GM12878 (cell line): ENCODE results near the gene COX10. TPM values are rescaled to one million over a fixed set of nuclear protein-coding genes. Genes with fewer than 3 reads are reported as not detected.
A peak's percentile ranks its signal among the peaks of the same experiment; 100 is the strongest.

Source experiments
- ATAC-seq: fragments of 200-7000 bp; cut with Tn5 transposase; 3 replicates; pipeline ENCODE4 v1.9.1; 2020; ENCODE audit warnings: mild to moderate bottlenecking, moderate library complexity
- BruUV-seq: library from RNA; stranded (reverse); fragments of 400-500 nt; replicated peaks from 2 replicates; lab custom pipeline; 2021; lab: Mats Ljungman, UMichigan
- CTCF ChIA-PET: fragments of 300-600 bp; sonication (Branson Sonifier 250); formaldehyde crosslinking; extraction: SDS; loops from one replicate; lab custom pipeline; 2021; ENCODE audit warnings: inconsistent platforms; lab: Yijun Ruan, JAX
- POLR2A ChIA-PET: fragments of 350-600 bp; formaldehyde crosslinking; extraction: SDS; loops from one replicate; lab custom pipeline; 2021; ENCODE audit warnings: inconsistent platforms; lab: Charles Lee
- RAD21 ChIA-PET: fragments of 300-600 bp; sonication (Branson Sonifier 250); formaldehyde crosslinking; loops from one replicate; lab custom pipeline; 2023; ENCODE audit warnings: antibody characterized with exemption; ENCODE audit not compliant: unreplicated experiment; lab: Charles Lee
- SMC1A ChIA-PET: fragments of 300-600 bp; sonication (Branson Sonifier 250); formaldehyde crosslinking; loops from one replicate; lab custom pipeline; 2023; ENCODE audit not compliant: unreplicated experiment, uncharacterized antibody; lab: Charles Lee
- DNase-seq: peaks from one replicate; pipeline ENCODE4 v3.0.0-alpha.2; 2011; ENCODE audit warnings: low read depth, low spot score
- FAIRE-seq: peaks from 3 replicates; lab custom pipeline; 2011; peaks lifted over from hg19 to GRCh38; lab: Jason Lieb, UNC
- H2AFZ ChIP-seq: 2 replicates; pipeline ENCODE4 v1.6.0; 2011; ENCODE audit warnings: low read depth, low read length, control low read depth; ENCODE audit not compliant: control insufficient read depth
- H3K27ac ChIP-seq: 2 replicates; pipeline ENCODE4 v1.5.1; 2011; ENCODE audit warnings: control low read depth; ENCODE audit not compliant: control insufficient read depth, insufficient read depth
- H3K27me3 ChIP-seq, 2 experiments: replicated peaks in 1 of 2; 2 replicates each; pipeline versions ENCODE4 v1.6.0 to v1.6.1; 2011; ENCODE audit warnings: low read length in 1 of 2; ENCODE audit not compliant: control insufficient read depth in 2 of 2, insufficient read depth in 2 of 2
- H3K36me3 ChIP-seq, 2 experiments: 2 replicates each; pipeline ENCODE4 v1.5.1; 2011; ENCODE audit warnings: low read length in 1 of 2; ENCODE audit not compliant: control insufficient read depth in 2 of 2, insufficient read depth in 2 of 2
- H3K4me1 ChIP-seq: 2 replicates; pipeline ENCODE4 v1.6.1; 2011; ENCODE audit warnings: mild to moderate bottlenecking, low read length, moderate library complexity, mixed read lengths; ENCODE audit not compliant: control insufficient read depth, insufficient read depth
- H3K4me2 ChIP-seq: 2 replicates; pipeline ENCODE4 v1.6.0; 2011; ENCODE audit warnings: control low read depth; ENCODE audit not compliant: control insufficient read depth, insufficient read depth
- H3K4me3 ChIP-seq: fragments of 200-600 bp; sonication (generic); 2 replicates; pipeline ENCODE4 v1.5.1; 2016
- H3K79me2 ChIP-seq: 2 replicates; pipeline ENCODE4 v1.6.0; 2011; ENCODE audit warnings: low read length; ENCODE audit not compliant: control insufficient read depth, insufficient read depth
- H3K9ac ChIP-seq: 2 replicates; pipeline ENCODE4 v1.8.0; 2011; ENCODE audit warnings: low read length, control low read depth, mixed read lengths; ENCODE audit not compliant: control insufficient read depth, insufficient read depth
- H3K9me3 ChIP-seq: replicated peaks from 3 replicates; pipeline ENCODE4 v1.5.1; 2011; ENCODE audit warnings: mild to moderate bottlenecking, low read length; ENCODE audit not compliant: control insufficient read depth, insufficient read depth
- H4K20me1 ChIP-seq: 2 replicates; pipeline ENCODE4 v1.6.0; 2011; ENCODE audit not compliant: control insufficient read depth, insufficient read depth
- KAT2A ChIP-seq: conservative IDR thresholded peaks from 2 replicates; pipeline ENCODE4 v1.6.1; 2011; ENCODE audit warnings: low read depth, low read length; ENCODE audit not compliant: control insufficient read depth
- STAT1 ChIP-seq: fragments of 450-650 bp; conservative IDR thresholded peaks from 2 replicates; pipeline ENCODE4 v1.6.1; 2014; ENCODE audit warnings: antibody characterized with exemption, mild to moderate bottlenecking
- TCF12 ChIP-seq: IDR thresholded peaks from 2 replicates; pipeline ENCODE4 v1.6.1; 2011; ENCODE audit warnings: low read depth, mild to moderate bottlenecking, low read length
- TCF3 ChIP-seq: IDR thresholded peaks from 2 replicates; pipeline ENCODE4 v1.6.1; 2012; ENCODE audit warnings: low read depth, mild to moderate bottlenecking, low read length, borderline replicate concordance; ENCODE audit not compliant: insufficient read depth
- ZNF687 ChIP-seq: fragments of 450-650 bp; IDR thresholded peaks from 2 replicates; pipeline ENCODE4 v1.6.1; 2017; ENCODE audit warnings: mild to moderate bottlenecking, moderate library complexity
- WGBS: methylation state at CpG from one replicate; pipeline ENCODE4 v1.1.6; 2016; ENCODE audit warnings: low lambda C conversion rate; ENCODE audit not compliant: insufficient replicate concordance, insufficient coverage; ENCODE audit errors: missing lambda C conversion rate; 5-methylcytosine and 5-hydroxymethylcytosine counted together
- in situ Hi-C: fragments of 300-500 bp; cut with MboI; formaldehyde crosslinking; loops from 9 replicates; pipeline ENCODE4 v1.14.3; 2018; ENCODE audit warnings: mixed read lengths
- intact Hi-C: fragments of 100-400 bp; cut with micrococcal nuclease; formaldehyde crosslinking; loops from one replicate; pipeline ENCODE4 v1.14.2; 2022; ENCODE audit not compliant: unreplicated experiment
- polyA plus RNA-seq, 11 experiments: library from polyadenylated mRNA; depleted of rRNA in 4 of 11; unstranded in 6 of 11; stranded (reverse) in 5 of 11; fragments of >200 nt; fragmentation: Nextera tagmentation in 4 of 11; fragmentation: Illumina TruSeq in 1 of 11; extraction: Ambion mirVana in 4 of 11; extraction: Trizol in 1 of 11; gene quantifications; 1 replicate in 1 of 11; 2 replicates in 10 of 11; pipeline versions ENCODE4 v1.2.1 to v1.2.3, GENCODE V29; 2011 to 2016; ENCODE audit warnings: inconsistent platforms in 2 of 11, missing spikeins in 2 of 11, low read depth in 1 of 11
- total RNA-seq, 4 experiments: library from RNA; depleted of rRNA in 3 of 4; stranded (reverse); fragments of >200 nt in 3 of 4; fragmentation: Illumina TruSeq in 1 of 4; extraction: Trizol in 1 of 4; gene quantifications; 2 replicates each; pipeline versions ENCODE4 v1.2.1 to v1.2.3, GENCODE V29; 2013 to 2021
- TF ChIP-seq, protein P1 (sequence below), 3 experiments: IDR thresholded peaks in 2 of 3; conservative IDR thresholded peaks in 1 of 3; 2 replicates each; pipeline ENCODE4 v1.5.1; 2011; ENCODE audit warnings: low read depth in 3 of 3, low read length in 3 of 3, mild to moderate bottlenecking in 3 of 3, control low read depth in 2 of 3, moderate library complexity in 2 of 3, inconsistent platforms in 1 of 3, mixed read lengths in 1 of 3; ENCODE audit not compliant: control insufficient read depth in 2 of 3, insufficient read depth in 1 of 3; ENCODE audit errors: extremely low read depth in 1 of 3

Gene COX10
- total and polyA plus RNA-seq, 10 of the 15 experiments (the other 5 are each of a cell fraction or from before 2014, with no cell fraction given) = 9.6 to 29.4 (median 21.3) TPM

- DNase-seq = no peak
- SMC1A ChIA-PET = no interaction called here
These were observed 134.1 kb downstream of the COX10 start for GRCh38 chr17:14203388-14203787.

DNA sequence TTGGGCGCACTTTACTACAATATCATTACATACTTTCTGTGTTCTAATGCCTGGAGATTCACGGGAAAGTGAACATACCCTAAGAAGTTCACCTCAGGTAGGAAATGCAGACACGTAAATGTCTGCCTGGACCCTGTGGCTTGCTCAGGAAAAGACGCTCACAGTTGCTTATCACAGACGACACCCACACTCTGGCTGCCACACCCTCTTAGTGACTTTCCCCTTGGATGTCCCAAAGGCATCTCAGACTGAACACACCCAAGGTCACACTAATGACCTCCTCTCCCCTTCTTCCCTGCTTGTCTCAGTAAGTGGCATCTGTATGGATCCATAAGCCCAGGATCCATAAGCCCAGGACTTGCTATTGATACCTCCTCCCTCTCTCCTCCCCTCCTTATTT lies 134.8 kb downstream of the COX10 start:
- ChIA-PET RAD21 (no interaction called here), POLR2A (no interaction called here), CTCF (no interaction called here), SMC1A (no interaction called here)
- Histone ChIP-seq H3K27me3 (no peaks in the 10 kb centered on the region), H3K36me3 (peaks cover 0 to 3% of the 10 kb centered on the region in 2 experiments; a peak in 3 of 4 replicates), H3K27ac (no peak overlapping the region), H3K79me2 (no peaks in the 10 kb centered on the region), H3K4me1 (no peaks in the 10 kb centered on the region), H4K20me1 (no peaks in the 10 kb centered on the region), H2AFZ (no peak overlapping the region), H3K9me3 (no peaks in the 10 kb centered on the region), H3K9ac (no peak overlapping the region), H3K4me3 (no peak overlapping the region), H3K4me2 (no peak overlapping the region)
- in situ Hi-C loops = no loop called here
- ATAC-seq = no peak
- BruUV-seq = no TSS peak
- no peak for FAIRE-seq
- intact Hi-C loops = no loop called here
- WGBS = 81% methylated on average over 5 of the region's 5 CpGs
- no peak for DNase-seq
- TF ChIP-seq TCF3 (no peak), KAT2A (no peak), STAT1 (no peak), ZNF687 (no peak)

More at GRCh38 chr17:14203388-14203787, 134.1 kb downstream of the COX10 start:
- FAIRE-seq = no peak
- H4K20me1 ChIP-seq = no peaks in the 10 kb centered on the region
- no peaks in the 10 kb centered on the region for H3K27me3 ChIP-seq
- H3K27ac ChIP-seq = no peak overlapping the region
- no peak overlapping the region for H2AFZ ChIP-seq
- peaks cover 0 to 3% of the 10 kb centered on the region in 2 experiments; a peak in 3 of 4 replicates for H3K36me3 ChIP-seq
- TF ChIP-seq, protein P1, sequence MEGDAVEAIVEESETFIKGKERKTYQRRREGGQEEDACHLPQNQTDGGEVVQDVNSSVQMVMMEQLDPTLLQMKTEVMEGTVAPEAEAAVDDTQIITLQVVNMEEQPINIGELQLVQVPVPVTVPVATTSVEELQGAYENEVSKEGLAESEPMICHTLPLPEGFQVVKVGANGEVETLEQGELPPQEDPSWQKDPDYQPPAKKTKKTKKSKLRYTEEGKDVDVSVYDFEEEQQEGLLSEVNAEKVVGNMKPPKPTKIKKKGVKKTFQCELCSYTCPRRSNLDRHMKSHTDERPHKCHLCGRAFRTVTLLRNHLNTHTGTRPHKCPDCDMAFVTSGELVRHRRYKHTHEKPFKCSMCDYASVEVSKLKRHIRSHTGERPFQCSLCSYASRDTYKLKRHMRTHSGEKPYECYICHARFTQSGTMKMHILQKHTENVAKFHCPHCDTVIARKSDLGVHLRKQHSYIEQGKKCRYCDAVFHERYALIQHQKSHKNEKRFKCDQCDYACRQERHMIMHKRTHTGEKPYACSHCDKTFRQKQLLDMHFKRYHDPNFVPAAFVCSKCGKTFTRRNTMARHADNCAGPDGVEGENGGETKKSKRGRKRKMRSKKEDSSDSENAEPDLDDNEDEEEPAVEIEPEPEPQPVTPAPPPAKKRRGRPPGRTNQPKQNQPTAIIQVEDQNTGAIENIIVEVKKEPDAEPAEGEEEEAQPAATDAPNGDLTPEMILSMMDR (IDR thresholded peaks at IDR 0.05 in 2 of 3, conservative IDR thresholded peaks at IDR 0.05 in 1 of 3; ENCODE audit: control insufficient read depth in 2 of 3, extremely low read depth in 1 of 3, insufficient read depth in 1 of 3, low read depth in 3 of 3, low read length in 3 of 3) = peak in 2 of 3 experiments; percentile 8 to 30; a peak in 2 of 6 replicates
- no peak for TF ChIP-seq TCF12
- 100% methylated on average over 3 of the region's 3 CpGs for WGBS
- no peaks in the 10 kb centered on the region for H3K4me1 ChIP-seq
- no peak overlapping the region for H3K4me2 ChIP-seq
- H3K9me3 ChIP-seq = no peaks in the 10 kb centered on the region
- BruUV-seq = no TSS peak
- ChIA-PET CTCF (no interaction called here), RAD21 (no interaction called here), POLR2A (no interaction called here)
- no peak for ATAC-seq
- H3K9ac ChIP-seq = no peak overlapping the region
- no peak overlapping the region for H3K4me3 ChIP-seq
- intact Hi-C loops (no loop called here), in situ Hi-C loops (no loop called here)
- H3K79me2 ChIP-seq = no peaks in the 10 kb centered on the region
